Keratinocyte (primary cell): ENCODE measurements around the gene RUNX1. TPM values are rescaled to one million over a fixed set of nuclear protein-coding genes. Genes with fewer than 3 reads are reported as not detected.

Experiments
- DNase-seq: peaks from one replicate; pipeline ENCODE4 v3.0.0-alpha.2; 2011; ENCODE audit warnings: low read depth, missing footprints, low spot score
- FAIRE-seq: peaks from 2 replicates; lab custom pipeline; 2011; peaks lifted over from hg19 to GRCh38; lab: Jason Lieb, UNC
- H2AFZ ChIP-seq: 2 replicates; pipeline ENCODE4 v1.6.0; 2012; ENCODE audit warnings: low read length, control low read depth, inconsistent platforms; ENCODE audit not compliant: control insufficient read depth
- H3K27ac ChIP-seq: 2 replicates; pipeline ENCODE4 v1.5.1; 2011; ENCODE audit warnings: low read length; ENCODE audit not compliant: control insufficient read depth, insufficient read depth
- H3K27me3 ChIP-seq: 3 replicates; pipeline ENCODE4 v1.6.0; 2011; ENCODE audit warnings: low read length; ENCODE audit not compliant: control insufficient read depth, insufficient read depth; ENCODE audit errors: extremely low read depth
- H3K36me3 ChIP-seq, 2 experiments: 2 replicates in 1 of 2; 3 replicates in 1 of 2; pipeline ENCODE4 v1.5.1; 2011; ENCODE audit warnings: low read length in 2 of 2, mild to moderate bottlenecking in 1 of 2; ENCODE audit not compliant: control insufficient read depth in 2 of 2, insufficient read depth in 2 of 2; ENCODE audit errors: extremely low read depth in 1 of 2
- H3K4me1 ChIP-seq: 3 replicates; pipeline ENCODE4 v1.5.1; 2011; ENCODE audit warnings: low read length; ENCODE audit not compliant: control insufficient read depth, insufficient read depth; ENCODE audit errors: extremely low read depth
- H3K4me2 ChIP-seq: 3 replicates; pipeline ENCODE4 v1.6.0; 2011; ENCODE audit warnings: low read depth, low read length; ENCODE audit not compliant: control insufficient read depth, insufficient read depth; ENCODE audit errors: extremely low read depth
- H3K4me3 ChIP-seq, 3 experiments: fragments of 200-600 bp in 1 of 3; sonication (generic) in 1 of 3; 2 replicates in 2 of 3; 3 replicates in 1 of 3; pipeline ENCODE4 v1.5.1; 2011 to 2016; ENCODE audit warnings: low read length in 3 of 3, mild to moderate bottlenecking in 3 of 3, control low read depth in 2 of 3, inconsistent platforms in 1 of 3, low read depth in 1 of 3, mixed read lengths in 1 of 3, mixed run types in 1 of 3, moderate library complexity in 1 of 3; ENCODE audit not compliant: control insufficient read depth in 2 of 3, insufficient read depth in 2 of 3; ENCODE audit errors: extremely low read depth in 1 of 3
- H3K79me2 ChIP-seq: 2 replicates; pipeline ENCODE4 v1.6.0; 2012; ENCODE audit warnings: low read length; ENCODE audit not compliant: control insufficient read depth, insufficient read depth
- H3K9ac ChIP-seq: 3 replicates; pipeline ENCODE4 v1.6.0; 2011; ENCODE audit warnings: low read length; ENCODE audit not compliant: control insufficient read depth, insufficient read depth; ENCODE audit errors: extremely low read depth
- H3K9me1 ChIP-seq: 3 replicates; pipeline ENCODE4 v1.6.0; 2011; ENCODE audit warnings: low read length; ENCODE audit not compliant: control insufficient read depth, insufficient read depth; ENCODE audit errors: extremely low read depth
- H3K9me3 ChIP-seq: 2 replicates; pipeline ENCODE4 v1.5.1; 2012; ENCODE audit warnings: low read depth, low read length; ENCODE audit not compliant: control insufficient read depth
- H4K20me1 ChIP-seq: 3 replicates; pipeline ENCODE4 v1.6.0; 2011; ENCODE audit warnings: low read length; ENCODE audit not compliant: control insufficient read depth, insufficient read depth; ENCODE audit errors: extremely low read depth
- EZH2 ChIP-seq: IDR thresholded peaks from one replicate; pipeline ENCODE4 v1.6.1; 2012; ENCODE audit warnings: inconsistent platforms, mild to moderate bottlenecking, low read length, moderate library complexity
- dilution Hi-C: fragments of 300-500 bp; cut with MboI; formaldehyde crosslinking; loops from one replicate; pipeline ENCODE4 v1.7.0; 2020; ENCODE audit warnings: low sequenced_read_pairs; ENCODE audit not compliant: extremely low pct_ligation_motif_present
- polyA plus RNA-seq, 5 experiments: library from polyadenylated mRNA; depleted of rRNA in 3 of 5; stranded (reverse) in 3 of 5; stranded (forward) in 1 of 5; unstranded in 1 of 5; fragments of >200 nt; gene quantifications; 1 replicate in 1 of 5; 2 replicates in 3 of 5; 3 replicates in 1 of 5; pipeline versions ENCODE4 v1.2.1 to v1.2.3, GENCODE V29; 2011 to 2012; ENCODE audit warnings: missing spikeins in 2 of 5, low read depth in 1 of 5, low replicate concordance in 1 of 5
- TF ChIP-seq, protein P1 (sequence below), 3 experiments: IDR thresholded peaks in 1 of 3; conservative IDR thresholded peaks in 1 of 3; optimal IDR thresholded peaks in 1 of 3; 2 replicates in 2 of 3; 3 replicates in 1 of 3; pipeline versions ENCODE3 to v1.5.1; 2011; ENCODE audit warnings: low read length in 3 of 3, mild to moderate bottlenecking in 3 of 3, moderate library complexity in 2 of 3, control low read depth in 1 of 3, inconsistent platforms in 1 of 3; ENCODE audit not compliant: insufficient read depth in 2 of 3; ENCODE audit errors: extremely low read depth in 1 of 3

The RUNX1 gene
- polyA plus RNA-seq, 1 donor (not counting 4 experiments of a cell fraction or from before 2014, with no cell fraction given), result 44.9 TPM

GRCh38 chr21:34983680-34984086 is 65.4 kb downstream of the RUNX1 start:
- peak overlapping the region; percentile 46 for H3K27ac ChIP-seq
- H3K9me1 ChIP-seq, result peaks cover 2% of the 10 kb centered on the region
- no peaks in the 10 kb centered on the region for H3K79me2 ChIP-seq
- no peak for TF ChIP-seq EZH2
- TF ChIP-seq, protein P1, sequence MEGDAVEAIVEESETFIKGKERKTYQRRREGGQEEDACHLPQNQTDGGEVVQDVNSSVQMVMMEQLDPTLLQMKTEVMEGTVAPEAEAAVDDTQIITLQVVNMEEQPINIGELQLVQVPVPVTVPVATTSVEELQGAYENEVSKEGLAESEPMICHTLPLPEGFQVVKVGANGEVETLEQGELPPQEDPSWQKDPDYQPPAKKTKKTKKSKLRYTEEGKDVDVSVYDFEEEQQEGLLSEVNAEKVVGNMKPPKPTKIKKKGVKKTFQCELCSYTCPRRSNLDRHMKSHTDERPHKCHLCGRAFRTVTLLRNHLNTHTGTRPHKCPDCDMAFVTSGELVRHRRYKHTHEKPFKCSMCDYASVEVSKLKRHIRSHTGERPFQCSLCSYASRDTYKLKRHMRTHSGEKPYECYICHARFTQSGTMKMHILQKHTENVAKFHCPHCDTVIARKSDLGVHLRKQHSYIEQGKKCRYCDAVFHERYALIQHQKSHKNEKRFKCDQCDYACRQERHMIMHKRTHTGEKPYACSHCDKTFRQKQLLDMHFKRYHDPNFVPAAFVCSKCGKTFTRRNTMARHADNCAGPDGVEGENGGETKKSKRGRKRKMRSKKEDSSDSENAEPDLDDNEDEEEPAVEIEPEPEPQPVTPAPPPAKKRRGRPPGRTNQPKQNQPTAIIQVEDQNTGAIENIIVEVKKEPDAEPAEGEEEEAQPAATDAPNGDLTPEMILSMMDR (optimal IDR thresholded peaks at IDR 0.05 in 1 of 3, IDR thresholded peaks at IDR 0.05 in 1 of 3, conservative IDR thresholded peaks at IDR 0.05 in 1 of 3; ENCODE audit: extremely low read depth in 1 of 3, insufficient read depth in 2 of 3, low read length in 3 of 3), result no peak
- H3K27me3 ChIP-seq, result no peaks in the 10 kb centered on the region
- H3K4me1 ChIP-seq, result peaks cover 25% of the 10 kb centered on the region
- dilution Hi-C loops, result no loop called here
- H2AFZ ChIP-seq, result no peak overlapping the region
- peak overlapping the region; percentile 48 for H3K4me2 ChIP-seq
- DNase-seq, result no peak
- FAIRE-seq, result no peak
- H3K36me3 ChIP-seq, result no peaks in the 10 kb centered on the region
- H3K9ac ChIP-seq, result no peak overlapping the region
- H4K20me1 ChIP-seq, result no peaks in the 10 kb centered on the region
- no peak overlapping the region for H3K4me3 ChIP-seq
- no peaks in the 10 kb centered on the region for H3K9me3 ChIP-seq

DNA sequence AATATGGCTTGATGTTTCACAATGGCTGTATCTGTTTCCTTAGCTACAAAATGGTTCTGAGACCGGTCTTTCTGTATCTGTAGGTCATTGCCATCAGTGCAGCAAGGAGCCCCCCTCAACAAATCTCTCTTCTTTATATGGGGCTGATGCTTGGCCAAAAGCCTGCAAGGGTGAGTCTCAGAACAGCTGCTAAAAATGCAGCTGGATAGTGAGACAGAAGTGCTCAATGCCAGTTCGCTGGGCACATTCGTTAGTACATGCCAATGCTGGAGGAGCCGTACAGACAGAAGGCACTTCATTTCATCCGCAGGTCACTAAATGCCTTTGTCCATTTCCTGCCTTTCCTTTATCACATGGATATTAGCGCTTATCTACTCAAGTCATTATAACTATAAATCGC is 67.3 kb downstream of the RUNX1 start:
- dilution Hi-C loops, result no loop called here
- no peak overlapping the region for H3K4me2 ChIP-seq

More for the DNA sequence above, 67.3 kb downstream of the RUNX1 start:
- no peaks in the 10 kb centered on the region for H3K9me3 ChIP-seq
- H2AFZ ChIP-seq, result no peak overlapping the region
- no peaks in the 10 kb centered on the region for H4K20me1 ChIP-seq
- no peak overlapping the region for H3K4me3 ChIP-seq
- no peak for TF ChIP-seq EZH2
- no peaks in the 10 kb centered on the region for H3K79me2 ChIP-seq
- peaks cover 18% of the 10 kb centered on the region for H3K4me1 ChIP-seq
- no peaks in the 10 kb centered on the region for H3K27me3 ChIP-seq
- H3K27ac ChIP-seq, result no peak overlapping the region
- H3K9me1 ChIP-seq, result peaks cover 2% of the 10 kb centered on the region
- FAIRE-seq, result no peak
- DNase-seq, result no peak
- H3K36me3 ChIP-seq, result no peaks in the 10 kb centered on the region
- no peak overlapping the region for H3K9ac ChIP-seq
